ENCODE data around the gene RFX3.

Gene RFX3

GRCh38 chr9:3271581-3271980 is 254.2 kb downstream of the RFX3 start:
- Histone ChIP-seq H3K9me3 (ENCODE audit: control insufficient read depth, insufficient read depth, low read depth, low read length) (no peaks in the 10 kb centered on the region), H3K36me3 (ENCODE audit: control insufficient read depth in 2 of 2, insufficient read depth in 1 of 2, low read length in 2 of 2) (peaks cover 0 to 9% of the 10 kb centered on the region in 2 experiments; a peak in 1 of 3 replicates), H3K27ac (ENCODE audit: extremely low read depth, low read depth, low read length) (no peak overlapping the region), H3K4me1 (ENCODE audit: control insufficient read depth, insufficient read depth, low read length) (no peaks in the 10 kb centered on the region), H3K4me3 (ENCODE audit: low read depth, low read length) (no peak overlapping the region)
- TF ChIP-seq ZNF747 (tag by site-specific recombination; IDR thresholded peaks at IDR 0.05) (no peak), SP2 (tag by site-specific recombination; IDR thresholded peaks at IDR 0.05) (no peak), ZNF639 (tag by site-specific recombination; IDR thresholded peaks at IDR 0.05) (no peak), ZNF239 (tag by site-specific recombination; IDR thresholded peaks at IDR 0.05) (no peak), ZNF677 (tag by site-specific recombination; IDR thresholded peaks at IDR 0.05) (no peak), ZNF785 (tag by site-specific recombination; IDR thresholded peaks at IDR 0.05) (no peak)
- POLR2A ChIA-PET = no interaction called here
- CTCF ChIA-PET = no interaction called here

- ChIA-PET POLR2A (no interaction called here), CTCF (interaction anchor here (1.8 kb wide), 1 partner anchor 30 kb away, joined by 7 read pairs; no protein-coding TSS in a partner anchor)
- H3K9me3 ChIP-seq (ENCODE audit: control insufficient read depth, insufficient read depth, low read depth, low read length) = no peaks in the 10 kb centered on the region
- H3K4me1 ChIP-seq (ENCODE audit: control insufficient read depth, insufficient read depth, low read length) = no peaks in the 10 kb centered on the region
- no peak overlapping the region for H3K4me3 ChIP-seq (ENCODE audit: low read depth, low read length)
- H3K27ac ChIP-seq (ENCODE audit: extremely low read depth, low read depth, low read length) = no peak overlapping the region
- H3K36me3 ChIP-seq (ENCODE audit: control insufficient read depth in 2 of 2, insufficient read depth in 1 of 2, low read length in 2 of 2) = peaks cover 0 to 9% of the 10 kb centered on the region in 2 experiments; a peak in 1 of 3 replicates
- no peak for TF ChIP-seq ZNF416 (tag by site-specific recombination; IDR thresholded peaks at IDR 0.05)
- TF ChIP-seq ZNF501 (tag by site-specific recombination; IDR thresholded peaks at IDR 0.05) = no peak
- TF ChIP-seq ZNF555 (tag by site-specific recombination; conservative IDR thresholded peaks at IDR 0.05) = no peak
- no peak for TF ChIP-seq ZNF521 (tag by site-specific recombination; IDR thresholded peaks at IDR 0.05)
- no peak for TF ChIP-seq ZBTB17 (tag by site-specific recombination; IDR thresholded peaks at IDR 0.05)
These were observed 254.6 kb downstream of the RFX3 start for GRCh38 chr9:3271157-3271556.

- Histone ChIP-seq H3K27ac (ENCODE audit: extremely low read depth, low read depth, low read length) (no peak overlapping the region), H3K9me3 (ENCODE audit: control insufficient read depth, insufficient read depth, low read depth, low read length) (no peaks in the 10 kb centered on the region), H3K4me3 (ENCODE audit: low read depth, low read length) (no peak overlapping the region), H3K4me1 (ENCODE audit: control insufficient read depth, insufficient read depth, low read length) (no peaks in the 10 kb centered on the region), H3K36me3 (ENCODE audit: control insufficient read depth in 2 of 2, insufficient read depth in 1 of 2, low read length in 2 of 2) (peaks cover 0 to 6% of the 10 kb centered on the region in 2 experiments; a peak in 1 of 3 replicates)
- CTCF ChIA-PET = no interaction called here
- TF ChIP-seq ZNF777 (tag by site-specific recombination; IDR thresholded peaks at IDR 0.05; ENCODE audit: borderline replicate concordance) (no peak), BCL11A (tag by site-specific recombination; IDR thresholded peaks at IDR 0.05; ENCODE audit: low read depth) (no peak), ZNF10 (tag by site-specific recombination; IDR thresholded peaks at IDR 0.05) (no peak), ZBTB20 (tag by site-specific recombination; IDR thresholded peaks at IDR 0.05) (no peak), ZNF664 (tag by site-specific recombination; IDR thresholded peaks at IDR 0.05) (no peak), YY1 (tag by site-specific recombination; IDR thresholded peaks at IDR 0.05) (no peak), KLF17 (tag by site-specific recombination; IDR thresholded peaks at IDR 0.05) (no peak), ZIC2 (tag by site-specific recombination; IDR thresholded peaks at IDR 0.05) (no peak)
- POLR2A ChIA-PET = no interaction called here
These were observed 257.6 kb downstream of the RFX3 start for GRCh38 chr9:3268223-3268622.

- TF ChIP-seq ZNF223 (tag by site-specific recombination; IDR thresholded peaks at IDR 0.05) (no peak), ZNF830 (tag by site-specific recombination; IDR thresholded peaks at IDR 0.05; ENCODE audit: low read depth) (no peak)
- Histone ChIP-seq H3K9me3 (ENCODE audit: control insufficient read depth, insufficient read depth, low read depth, low read length) (no peaks in the 10 kb centered on the region), H3K27ac (ENCODE audit: extremely low read depth, low read depth, low read length) (no peak overlapping the region), H3K4me3 (ENCODE audit: low read depth, low read length) (no peak overlapping the region), H3K36me3 (ENCODE audit: control insufficient read depth in 2 of 2, insufficient read depth in 1 of 2, low read length in 2 of 2) (peaks cover 0 to 4% of the 10 kb centered on the region in 2 experiments; a peak in 1 of 3 replicates), H3K4me1 (ENCODE audit: control insufficient read depth, insufficient read depth, low read length) (no peaks in the 10 kb centered on the region)
- POLR2A ChIA-PET = no interaction called here
- CTCF ChIA-PET = no interaction called here
These were observed 262.1 kb downstream of the RFX3 start for GRCh38 chr9:3263698-3264097.
